NCI-H1417 treated with DMSO at 0.1 percent for 48 hours (cell line): ENCODE results near the gene ZGRF1.
"Not testable (repeated sequence)": the region's sequence is repeated elsewhere in the genome, so short reads cannot be mapped to it uniquely, and the experiment has no call there.

Experiments used
- DNase-seq: peaks from one replicate; lab custom pipeline; 2025; lab: John Stamatoyannopoulos, UW

ZGRF1 gene

GRCh38 chr4:112557676-112558411, 78.9 kb downstream of the ZGRF1 start:
- DNase-seq: no peak

GRCh38 chr4:112554271-112554670, 82.4 kb downstream of the ZGRF1 start:
- DNase-seq: not testable (repeated sequence)

DNA sequence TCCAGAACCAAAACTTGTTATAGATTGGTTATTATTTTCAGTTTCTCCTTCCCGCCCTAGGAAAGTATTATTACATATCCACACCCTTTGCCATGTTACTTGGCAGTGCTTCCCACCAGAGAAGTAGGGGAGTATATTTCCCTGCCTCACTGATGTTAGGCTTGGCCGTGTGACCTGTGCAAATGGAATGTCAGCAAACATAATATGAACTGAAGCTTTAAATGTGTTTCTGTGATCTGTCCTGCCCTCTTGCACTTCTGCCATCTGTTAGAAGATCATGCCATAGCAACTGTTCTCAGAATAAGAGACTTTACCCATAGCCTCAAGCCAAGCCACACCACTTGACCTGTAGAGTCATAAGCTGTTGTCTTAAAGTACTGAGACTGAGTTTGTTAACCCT, 84.0 kb downstream of the ZGRF1 start:
- no peak for DNase-seq

- DNase-seq: no peak
These were observed 86.0 kb downstream of the ZGRF1 start for GRCh38 chr4:112550728-112551127.

GRCh38 chr4:112546476-112546875, 90.2 kb downstream of the ZGRF1 start:
- DNase-seq: no peak

DNA sequence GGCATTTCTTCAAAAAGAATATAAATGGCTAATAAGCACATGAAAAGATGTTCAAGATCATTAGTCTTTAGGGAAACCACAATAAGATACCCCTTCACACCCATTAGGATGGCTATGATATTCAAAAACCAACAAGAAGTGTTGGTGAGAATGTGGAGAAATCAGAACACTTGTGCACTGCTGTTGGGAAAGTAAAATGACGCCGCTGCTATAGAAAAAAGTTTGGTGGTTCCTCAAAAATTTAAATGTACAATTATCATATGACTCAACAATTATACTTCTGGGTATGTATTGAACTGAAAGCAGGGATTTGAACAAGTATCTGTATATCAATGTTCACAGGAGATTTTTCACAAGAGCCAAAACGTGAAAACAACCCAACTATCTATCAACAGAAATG, 91.4 kb downstream of the ZGRF1 start:
- DNase-seq: no peak

GRCh38 chr4:112540695-112541094, 96.0 kb downstream of the ZGRF1 start:
- DNase-seq: no peak

DNA sequence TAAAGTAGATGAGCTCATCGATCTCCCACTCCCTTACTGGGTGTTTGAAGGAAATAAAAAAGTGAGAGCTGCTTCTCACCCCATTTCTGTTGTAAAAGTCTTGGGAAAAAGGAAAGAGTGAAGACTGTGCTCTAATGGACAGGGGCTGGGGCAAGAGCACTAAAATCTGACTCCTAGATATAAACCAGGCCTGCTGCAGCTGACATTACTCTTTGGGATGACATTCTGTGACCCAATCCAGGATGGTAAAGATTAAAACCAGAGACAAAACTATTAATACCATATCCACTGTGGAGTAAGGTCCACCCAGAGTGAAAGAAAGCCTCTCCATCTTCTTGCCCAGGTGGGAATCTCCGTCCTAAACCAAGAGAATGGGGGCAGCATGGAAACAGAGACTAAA, 100.6 kb downstream of the ZGRF1 start:
- DNase-seq: no peak

DNA sequence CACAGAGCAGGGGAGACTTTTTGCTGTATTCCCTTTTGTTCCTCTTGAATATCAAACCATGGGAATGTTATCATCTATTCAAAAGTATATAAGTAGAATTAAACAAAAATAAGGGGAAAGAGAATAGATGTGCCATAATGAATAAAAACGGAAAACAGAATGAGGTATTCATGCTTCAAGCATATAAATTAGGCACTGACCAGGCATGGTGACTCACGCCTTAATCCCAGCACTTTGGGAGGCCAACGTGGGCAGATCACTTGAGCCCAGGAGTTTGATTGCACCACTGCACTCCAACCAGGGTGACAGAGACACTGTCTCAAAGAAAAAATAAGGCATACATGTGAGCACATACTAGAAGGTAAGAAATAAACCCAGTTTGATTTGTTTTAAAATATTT, 104.4 kb downstream of the ZGRF1 start:
- no peak for DNase-seq

- no peak for DNase-seq
These were observed 105.6 kb downstream of the ZGRF1 start for GRCh38 chr4:112531146-112531545.

DNA sequence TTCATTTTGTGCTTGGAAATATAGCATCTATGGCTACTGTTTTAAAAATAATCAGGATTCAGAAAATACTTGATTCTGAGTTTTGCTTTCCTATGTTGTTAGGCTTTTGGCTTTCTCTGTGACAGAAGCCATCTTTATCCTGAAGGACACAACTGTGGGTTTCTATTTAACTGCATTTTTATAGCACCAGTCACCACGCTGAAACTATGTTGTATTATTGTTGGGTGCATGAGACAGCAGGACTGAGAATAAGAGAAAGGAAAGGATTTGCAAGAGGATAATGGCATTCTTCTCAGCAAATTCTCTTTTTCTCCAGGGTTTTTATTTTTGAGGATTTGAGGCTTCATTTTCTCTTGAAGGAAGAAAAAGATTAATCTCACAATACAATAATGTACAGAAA, 110.6 kb downstream of the ZGRF1 start:
- no peak for DNase-seq

DNA sequence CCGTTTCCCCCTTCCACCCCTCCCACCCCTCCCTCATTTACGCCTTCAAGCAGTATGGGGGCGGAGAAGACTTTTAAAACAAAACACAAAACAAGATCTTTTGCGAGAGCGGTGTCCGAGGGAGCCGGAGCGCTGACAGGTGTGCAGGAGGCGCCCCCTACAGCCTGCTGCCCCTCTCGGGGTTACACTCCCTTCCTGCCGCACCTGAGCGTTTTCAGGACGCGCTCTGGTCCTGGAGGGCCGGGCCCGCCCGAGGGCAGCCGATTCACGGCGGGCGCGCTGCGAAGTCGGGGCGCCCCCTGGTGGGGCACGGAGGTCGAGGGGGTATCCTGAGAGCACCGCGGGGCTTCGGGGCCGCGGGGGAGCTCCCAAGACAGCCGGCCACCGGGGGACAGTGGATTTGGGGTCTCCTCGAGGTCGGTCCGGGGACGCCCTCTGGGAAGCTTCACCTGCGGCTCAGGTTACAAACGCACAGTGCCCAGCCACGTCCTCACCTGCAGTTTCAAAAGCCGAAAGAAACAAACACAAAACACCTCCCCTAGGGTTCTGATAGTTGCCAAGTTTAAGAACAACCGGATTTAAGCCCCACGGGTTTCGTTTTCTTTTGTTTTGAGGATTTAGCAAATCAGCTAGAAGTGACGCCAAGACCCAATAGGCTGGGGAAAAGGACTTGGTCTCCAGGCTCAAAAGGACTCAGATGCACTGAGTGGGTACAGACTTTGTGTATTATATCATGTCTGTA, 112.8 kb downstream of the ZGRF1 start:
- DNase-seq: no peak

- no peak for DNase-seq
These were observed 113.5 kb downstream of the ZGRF1 start for GRCh38 chr4:112523008-112523721.

DNA sequence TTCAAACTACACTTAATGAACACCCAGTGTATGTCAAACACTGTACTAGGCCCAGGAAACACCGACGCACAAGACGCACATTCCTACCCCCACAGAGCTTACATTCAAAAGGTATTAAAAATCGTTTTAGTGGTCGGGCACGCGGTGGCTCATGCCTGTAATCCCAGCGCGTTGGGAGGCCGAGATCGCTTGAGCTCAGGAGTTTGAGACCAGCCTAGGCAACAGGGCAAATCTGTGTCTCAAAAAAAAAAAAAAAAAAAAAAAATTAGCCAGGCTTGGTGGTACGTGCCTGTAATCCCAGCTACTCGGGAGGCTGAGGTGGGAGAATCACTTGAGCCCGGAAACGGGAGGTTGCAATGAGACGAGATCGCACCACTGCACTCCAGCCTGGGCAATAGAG, 114.3 kb downstream of the ZGRF1 start:
- not testable (repeated sequence) for DNase-seq

- DNase-seq: no peak
These were observed 115.3 kb downstream of the ZGRF1 start for GRCh38 chr4:112521123-112522023.

DNA sequence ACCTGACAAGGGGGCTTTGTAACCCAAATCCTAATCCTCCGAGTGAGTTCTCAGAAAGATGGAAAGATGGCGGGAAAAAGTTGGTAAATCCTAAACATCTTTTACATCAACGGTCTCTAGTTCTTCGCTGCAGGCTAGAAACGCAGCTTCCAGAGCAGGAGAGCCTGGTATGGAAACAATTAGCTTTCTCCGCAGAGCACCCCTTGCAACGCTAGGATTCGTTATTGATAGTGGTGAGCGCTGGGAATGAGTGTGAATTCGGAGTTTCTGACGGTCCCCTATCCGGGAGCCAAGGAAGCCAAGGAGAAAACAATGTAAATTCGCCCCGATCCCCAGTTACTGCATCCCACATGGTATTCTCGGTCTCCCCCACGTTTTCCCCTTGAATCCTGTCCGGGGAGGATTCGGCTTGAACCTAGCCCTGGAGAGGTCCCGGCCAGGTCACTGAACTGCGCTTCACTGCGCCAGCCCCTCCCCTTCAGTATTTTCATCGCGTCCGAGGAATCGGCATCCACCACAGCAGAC, 116.0 kb downstream of the ZGRF1 start:
- DNase-seq: no peak

- no peak for DNase-seq
These were observed 116.8 kb downstream of the ZGRF1 start for GRCh38 chr4:112519689-112520597.

DNA sequence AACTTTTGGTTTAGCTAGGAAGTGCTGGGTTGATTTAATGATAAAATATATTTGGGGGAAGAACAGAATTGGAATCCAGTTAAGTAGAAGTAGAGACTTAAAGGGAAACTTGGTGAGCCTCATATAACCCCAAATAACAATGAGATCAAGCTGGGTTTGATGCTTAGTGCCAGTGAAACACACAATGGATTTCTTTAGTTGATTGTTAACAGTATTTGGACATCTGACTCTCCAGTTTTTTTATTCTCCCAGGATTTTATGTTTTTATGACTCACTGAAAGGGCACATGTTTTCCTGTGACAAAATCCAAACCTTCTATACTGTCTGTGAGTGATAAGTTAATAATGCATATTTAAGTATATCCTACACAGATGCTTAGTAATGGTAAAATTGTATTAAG, 118.0 kb downstream of the ZGRF1 start:
- no peak for DNase-seq

DNA sequence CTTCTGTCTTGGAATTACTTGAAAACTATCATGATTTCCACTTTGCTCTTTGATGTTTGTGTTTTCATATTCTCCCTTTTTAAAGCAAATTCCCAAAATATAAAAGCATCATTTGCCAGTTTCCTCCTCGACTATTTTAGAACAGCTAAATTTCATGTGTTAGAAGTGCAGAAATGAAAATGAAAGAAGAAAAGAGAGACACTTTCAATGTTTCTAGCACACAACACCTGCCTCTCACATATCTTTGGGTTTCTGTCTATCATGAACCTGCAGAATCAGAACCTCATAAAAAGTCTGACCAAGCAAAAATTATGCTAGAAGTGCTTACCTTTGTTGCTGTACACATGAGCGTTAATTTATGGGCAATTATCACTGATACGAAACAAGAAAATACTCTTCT, 118.8 kb downstream of the ZGRF1 start:
- no peak for DNase-seq

GRCh38 chr4:112517067-112517634, 119.6 kb downstream of the ZGRF1 start:
- DNase-seq: no peak
